22Rv1 (cell line): ENCODE data around the gene CHTF18.
A peak's percentile ranks its signal among the peaks of the same experiment; 100 is the strongest.

Source experiments
- H3K27ac ChIP-seq: fragments of 450-650 bp; 2 replicates; pipeline ENCODE4 v1.5.1; 2017
- ZFX ChIP-seq: fragments of 450-650 bp; IDR thresholded peaks from 2 replicates; pipeline ENCODE4 v1.6.1; 2017; ENCODE audit warnings: antibody characterized with exemption, borderline replicate concordance
- TF ChIP-seq, protein P1 (sequence below): fragments of 450-650 bp; IDR thresholded peaks from 2 replicates; pipeline ENCODE4 v1.5.1; 2017; ENCODE audit warnings: mild to moderate bottlenecking

Gene CHTF18

GRCh38 chr16:799948-800833, 11.8 kb downstream of the CHTF18 start, which contains the start of gene GNG13:
Gene GNG13 (minus strand): TSS chr16:800734. CDS start chr16:799077, 1,657 bp downstream.
- TF ChIP-seq ZFX, result no peak
- TF ChIP-seq, protein P1, sequence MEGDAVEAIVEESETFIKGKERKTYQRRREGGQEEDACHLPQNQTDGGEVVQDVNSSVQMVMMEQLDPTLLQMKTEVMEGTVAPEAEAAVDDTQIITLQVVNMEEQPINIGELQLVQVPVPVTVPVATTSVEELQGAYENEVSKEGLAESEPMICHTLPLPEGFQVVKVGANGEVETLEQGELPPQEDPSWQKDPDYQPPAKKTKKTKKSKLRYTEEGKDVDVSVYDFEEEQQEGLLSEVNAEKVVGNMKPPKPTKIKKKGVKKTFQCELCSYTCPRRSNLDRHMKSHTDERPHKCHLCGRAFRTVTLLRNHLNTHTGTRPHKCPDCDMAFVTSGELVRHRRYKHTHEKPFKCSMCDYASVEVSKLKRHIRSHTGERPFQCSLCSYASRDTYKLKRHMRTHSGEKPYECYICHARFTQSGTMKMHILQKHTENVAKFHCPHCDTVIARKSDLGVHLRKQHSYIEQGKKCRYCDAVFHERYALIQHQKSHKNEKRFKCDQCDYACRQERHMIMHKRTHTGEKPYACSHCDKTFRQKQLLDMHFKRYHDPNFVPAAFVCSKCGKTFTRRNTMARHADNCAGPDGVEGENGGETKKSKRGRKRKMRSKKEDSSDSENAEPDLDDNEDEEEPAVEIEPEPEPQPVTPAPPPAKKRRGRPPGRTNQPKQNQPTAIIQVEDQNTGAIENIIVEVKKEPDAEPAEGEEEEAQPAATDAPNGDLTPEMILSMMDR, result no peak
- peak within 1 kb of the TSS; percentile 48 for H3K27ac ChIP-seq

GRCh38 chr16:800834-801511, 12.6 kb downstream of the CHTF18 start:
- peak overlapping the region; percentile 48 for H3K27ac ChIP-seq
- TF ChIP-seq ZFX, result no peak
- TF ChIP-seq, protein P1, result no peak

GRCh38 chr16:801584-802363, 13.4 kb downstream of the CHTF18 start:
- TF ChIP-seq ZFX, result no peak
- TF ChIP-seq, protein P1, result no peak
- no peak overlapping the region for H3K27ac ChIP-seq

- no peak overlapping the region for H3K27ac ChIP-seq
- TF ChIP-seq ZFX, result no peak
- TF ChIP-seq, protein P1, result no peak
Observed at GRCh38 chr16:802461-802860, 14.0 kb downstream of the CHTF18 start.

GRCh38 chr16:802914-803753, 14.7 kb downstream of the CHTF18 start:
- no peak overlapping the region for H3K27ac ChIP-seq
- TF ChIP-seq, protein P1, result no peak

DNA sequence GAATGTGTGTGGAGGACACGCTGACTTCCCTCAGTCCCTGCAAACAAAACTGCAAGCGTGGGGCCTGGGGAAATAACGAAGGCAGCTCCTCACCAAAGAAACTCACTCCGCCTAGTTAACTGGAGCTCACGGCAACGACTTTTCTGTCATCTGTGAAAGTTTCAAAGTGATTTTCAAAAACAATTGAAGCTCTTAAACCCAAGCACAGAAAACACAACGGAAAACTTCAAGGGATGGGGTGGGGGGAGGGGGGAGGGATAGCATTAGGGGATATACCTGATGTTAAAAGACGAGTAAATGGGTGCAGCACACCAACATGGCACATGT, 15.3 kb downstream of the CHTF18 start:
- TF ChIP-seq ZFX, result no peak
- TF ChIP-seq, protein P1, result no peak
- no peak overlapping the region for H3K27ac ChIP-seq
